ENCODE data around the gene INTS1.
A peak's percentile ranks its signal among the peaks of the same experiment; 100 is the strongest.

INTS1 gene

DNA sequence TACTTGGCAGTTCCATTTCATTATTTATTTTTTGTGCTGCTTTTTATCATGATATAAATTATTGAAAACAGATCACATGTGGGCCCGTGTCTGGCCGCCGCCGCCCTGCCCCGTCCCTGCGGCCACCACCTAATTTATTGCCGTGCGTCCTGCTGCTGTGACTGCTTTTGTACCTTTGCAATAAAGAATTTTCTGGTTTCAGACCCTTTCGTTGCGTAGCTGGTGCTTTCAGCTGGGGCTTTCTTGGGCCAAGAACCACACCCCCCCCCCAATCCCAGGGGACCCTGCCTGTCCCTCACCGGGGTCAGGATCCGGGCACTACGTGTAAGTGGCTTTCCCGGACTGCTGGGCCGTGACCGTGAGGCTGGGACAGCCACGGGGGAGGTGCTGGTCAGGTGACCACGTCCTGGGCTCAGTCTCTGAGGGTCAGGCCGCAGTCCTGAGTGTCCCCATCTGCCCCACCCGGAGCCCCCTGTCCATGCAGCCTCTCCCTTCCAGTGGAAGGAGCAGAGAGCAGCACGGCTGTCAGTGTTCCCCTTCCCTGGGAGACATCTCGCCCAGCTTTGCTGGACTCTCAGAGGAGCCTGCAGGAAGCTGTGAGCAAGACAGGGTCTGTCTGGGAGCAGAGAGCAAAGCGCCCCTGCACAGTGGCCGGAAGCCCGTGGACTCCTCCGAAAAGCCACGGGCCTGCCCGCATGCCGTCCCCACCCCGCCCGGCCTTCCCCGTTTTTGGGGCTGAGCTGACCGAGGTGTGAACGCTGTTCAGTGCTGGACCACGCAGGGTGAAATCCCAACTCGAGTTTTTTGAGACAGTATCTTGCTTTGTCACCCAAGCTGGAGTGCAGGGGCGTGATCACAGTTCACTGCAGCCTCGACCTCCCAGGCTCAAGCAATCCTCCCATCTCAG is 38.9 kb upstream of the INTS1 start:
- no peak for DNase-seq

DNA sequence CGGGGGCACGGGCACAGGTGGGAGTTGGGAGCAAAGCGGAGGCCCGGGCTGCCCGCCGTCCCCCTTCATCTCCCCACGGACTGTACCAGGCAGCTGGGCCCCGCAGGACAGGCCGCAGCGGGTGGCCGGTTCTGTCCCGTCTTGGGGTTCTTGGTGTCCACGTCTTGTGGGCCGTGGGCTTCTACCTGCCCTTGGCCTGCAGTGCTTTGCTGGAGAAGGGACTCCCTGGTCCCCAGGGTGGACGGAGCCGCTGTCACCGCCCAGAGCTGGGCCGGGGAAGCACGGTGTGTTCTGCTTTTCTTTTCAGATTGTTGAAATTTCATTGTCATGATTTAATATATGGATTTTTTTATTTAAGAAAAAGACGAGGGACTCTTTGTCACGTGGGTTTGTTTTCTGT is 38.1 kb upstream of the INTS1 start:
- no peak for DNase-seq

DNA sequence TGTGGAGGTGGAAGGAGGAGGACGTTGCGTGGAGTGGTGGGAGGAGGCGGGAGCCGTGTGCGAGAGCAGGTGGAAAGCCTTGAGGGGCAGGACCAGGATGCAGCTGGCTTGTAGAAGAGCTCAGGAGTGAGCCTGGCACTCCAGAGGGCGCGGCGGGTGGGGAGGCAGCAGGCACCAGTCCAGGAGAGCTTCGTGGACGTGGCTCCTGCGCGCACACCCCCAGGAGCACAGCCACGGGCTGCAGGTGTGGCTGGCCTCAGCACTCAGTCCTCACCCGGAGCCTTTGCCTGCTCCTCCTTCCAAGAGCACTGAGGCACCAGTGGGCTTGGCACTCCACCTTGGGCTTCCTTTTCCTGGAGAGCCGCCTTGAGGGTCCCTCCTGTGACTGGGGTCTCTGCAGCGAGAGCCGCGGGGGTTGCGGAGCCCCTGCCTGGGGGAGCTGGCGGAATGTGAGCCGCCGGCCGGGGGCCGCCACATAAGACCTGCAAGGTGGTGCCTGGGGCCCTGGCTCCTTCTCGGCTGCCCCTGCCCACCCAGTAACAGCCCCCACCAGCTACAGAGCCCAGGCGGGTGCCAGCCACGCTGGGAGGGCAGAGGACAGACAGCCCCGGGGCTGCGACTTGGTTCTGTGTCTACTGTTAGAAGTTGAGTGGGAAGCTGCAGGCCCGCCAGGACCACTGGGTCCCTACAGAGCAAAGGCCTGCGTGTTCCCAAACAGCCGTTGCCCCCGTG is 37.4 kb upstream of the INTS1 start:
- no peak for DNase-seq

DNA sequence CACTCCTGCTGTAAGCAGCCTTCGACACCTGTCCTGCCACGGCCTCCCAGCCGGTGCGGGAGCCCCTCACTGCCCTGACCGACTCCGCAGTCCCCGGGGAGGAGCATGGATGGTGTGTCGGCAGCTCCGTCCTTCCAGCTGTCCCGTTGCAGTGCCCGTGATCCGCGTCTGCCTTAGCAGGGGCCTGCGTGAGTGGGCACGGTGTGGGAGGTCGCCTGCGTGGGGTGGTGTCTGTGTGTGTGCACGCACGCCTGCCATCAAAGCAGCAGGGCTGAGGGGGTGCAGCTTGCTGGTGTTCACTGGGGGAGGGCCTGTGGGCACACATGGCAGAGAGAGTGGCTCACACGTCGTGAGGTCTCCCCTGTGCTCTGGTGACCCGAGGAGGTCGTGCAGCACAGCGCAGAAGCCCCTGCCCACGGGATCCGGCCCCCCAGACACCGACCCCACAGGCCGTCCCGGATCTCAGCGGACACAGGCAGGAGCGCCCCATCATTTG is 36.6 kb upstream of the INTS1 start:
- no peak for DNase-seq

DNA sequence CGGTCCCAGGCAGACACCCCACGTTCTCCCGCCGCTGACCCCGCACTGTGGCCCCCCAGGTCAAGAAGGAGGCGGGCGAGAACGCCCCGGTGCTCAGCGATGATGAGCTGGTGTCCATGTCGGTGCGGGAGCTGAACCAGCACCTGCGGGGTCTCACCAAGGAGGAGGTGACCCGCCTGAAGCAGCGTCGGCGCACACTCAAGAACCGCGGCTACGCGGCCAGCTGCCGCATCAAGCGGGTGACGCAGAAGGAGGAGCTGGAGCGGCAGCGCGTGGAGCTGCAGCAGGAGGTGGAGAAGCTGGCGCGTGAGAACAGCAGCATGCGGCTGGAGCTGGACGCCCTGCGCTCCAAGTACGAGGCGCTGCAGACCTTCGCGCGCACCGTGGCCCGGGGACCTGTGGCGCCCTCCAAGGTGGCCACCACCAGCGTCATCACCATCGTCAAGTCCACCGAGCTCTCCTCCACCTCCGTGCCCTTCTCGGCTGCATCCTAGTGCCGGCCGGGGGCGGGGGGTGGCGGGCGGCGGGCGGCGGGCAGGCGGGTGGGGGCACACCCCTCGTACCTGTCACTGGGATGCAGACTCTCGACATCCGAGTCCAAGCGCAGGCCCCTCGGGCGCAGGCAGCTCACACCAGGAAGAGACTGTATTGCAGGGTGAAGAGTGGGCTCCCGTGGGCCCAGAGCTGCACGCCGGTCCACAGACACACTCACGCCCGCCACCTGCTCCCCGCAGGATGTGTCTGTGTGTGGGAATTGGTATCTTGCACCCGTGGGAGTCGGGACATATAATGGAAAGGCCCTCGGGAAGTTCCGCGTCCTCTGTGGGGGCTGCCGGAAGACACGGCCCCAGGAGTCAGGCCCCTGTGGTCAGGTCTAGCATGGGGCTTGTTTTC is 35.9 kb upstream of the INTS1 start:
- no peak for DNase-seq

DNA sequence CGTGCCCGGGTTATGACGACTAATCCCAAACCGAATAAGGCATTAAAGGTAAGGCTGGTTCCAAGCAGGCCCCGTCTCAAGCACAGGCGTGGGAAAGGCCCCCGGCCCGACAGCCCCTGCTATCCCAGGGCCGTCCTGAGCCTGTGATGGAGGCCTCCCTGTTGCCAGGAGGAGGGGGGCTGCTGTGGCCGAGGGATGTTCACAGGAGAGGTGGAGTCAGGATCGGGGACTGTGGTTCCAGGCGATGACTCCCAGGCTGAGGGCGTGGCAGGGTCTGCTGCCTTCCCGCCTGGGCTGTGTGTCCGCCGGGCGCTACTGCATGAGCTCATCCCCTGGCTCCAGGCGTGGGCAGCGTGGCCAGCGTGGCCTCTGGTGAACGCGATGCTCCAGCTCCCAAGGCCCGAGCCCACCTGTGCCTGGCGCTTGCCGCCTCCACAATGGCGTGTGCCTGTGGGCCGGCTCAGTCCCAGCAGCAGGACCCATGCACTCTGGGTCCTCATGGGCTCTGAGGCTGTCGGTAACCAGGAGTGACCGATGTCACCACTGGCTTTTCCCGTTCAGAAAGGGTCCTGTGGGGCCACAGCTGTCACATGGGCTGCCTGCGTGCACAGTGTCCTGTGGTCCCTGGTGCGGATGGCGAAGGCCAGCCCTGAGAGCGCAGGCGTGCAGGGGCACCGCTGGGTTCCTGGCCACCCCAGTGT is 35.1 kb upstream of the INTS1 start:
- DNase-seq = no peak

DNA sequence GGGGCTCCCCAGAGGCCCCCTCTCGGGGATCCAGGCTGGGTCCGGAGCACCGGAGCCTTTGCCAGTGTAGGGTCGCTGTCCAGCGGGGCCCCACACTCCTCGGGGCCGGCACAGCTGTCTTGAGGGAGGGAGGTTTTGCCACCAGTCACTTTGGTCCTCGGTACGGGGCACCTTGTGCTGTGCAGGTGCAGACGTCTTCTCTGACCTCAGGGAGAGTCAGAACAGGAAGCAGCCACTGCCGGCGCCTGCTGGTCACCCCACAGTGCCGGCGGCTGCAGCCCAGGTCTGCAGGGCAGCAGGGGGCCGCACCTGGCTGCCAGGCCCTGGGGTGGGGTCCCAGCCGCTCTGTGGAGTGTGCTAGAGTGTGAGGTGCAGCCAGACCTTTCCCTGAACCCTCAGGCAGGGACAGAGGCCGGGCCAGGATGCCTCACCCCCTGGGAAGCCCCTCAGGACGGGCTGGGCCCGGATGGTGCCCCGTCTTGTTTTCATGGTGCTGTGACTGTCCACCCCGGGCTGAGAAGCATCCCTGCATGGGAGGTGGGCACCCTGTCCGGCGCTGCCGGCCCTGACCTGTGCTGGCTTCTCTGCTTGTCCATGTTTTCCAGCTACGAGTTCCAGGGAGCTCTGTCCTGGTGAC is 34.5 kb upstream of the INTS1 start:
- no peak for DNase-seq

DNA sequence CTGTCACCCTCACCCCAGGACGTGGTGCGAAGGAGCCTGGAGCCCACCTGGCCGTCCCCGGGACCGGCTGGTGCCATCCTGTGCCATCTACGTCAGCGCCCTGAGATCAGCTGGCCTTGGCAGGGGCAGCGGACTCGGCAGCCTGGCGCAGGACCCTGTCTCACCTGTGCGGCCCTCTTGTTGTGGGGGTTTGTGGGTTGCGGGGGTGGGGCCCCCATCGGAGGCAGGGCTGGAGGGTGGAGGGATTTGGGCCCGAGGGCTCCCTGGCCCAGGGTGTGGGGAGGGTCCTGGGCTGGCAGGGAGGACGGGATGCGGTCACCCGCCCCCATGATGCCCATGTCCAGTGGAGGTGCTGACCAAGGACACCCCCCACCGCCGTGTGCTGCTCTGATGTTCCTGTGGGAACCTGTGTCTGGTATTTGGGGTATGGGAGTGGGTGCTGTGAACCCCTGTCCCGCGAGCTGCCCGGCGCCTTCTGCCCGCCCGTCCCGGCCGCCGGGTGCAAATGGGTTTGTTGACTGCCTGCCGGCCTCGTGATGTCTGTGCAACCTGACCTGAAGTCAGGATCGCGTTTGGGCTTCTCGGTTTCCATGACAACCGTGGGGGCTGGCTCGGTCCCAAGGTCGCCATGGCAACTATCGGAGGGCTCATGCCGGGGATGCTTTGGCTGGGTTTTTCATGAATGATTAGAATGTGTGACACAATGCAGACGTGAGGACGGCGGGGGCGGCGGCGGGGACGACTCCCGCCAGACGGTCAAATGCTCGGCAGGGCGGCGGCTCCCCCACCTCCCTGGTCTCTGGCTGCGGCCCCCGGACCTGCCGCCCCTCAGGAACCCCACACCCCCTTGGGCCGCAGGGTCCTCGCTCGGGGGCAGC is 33.6 kb upstream of the INTS1 start:
- no peak for DNase-seq

DNA sequence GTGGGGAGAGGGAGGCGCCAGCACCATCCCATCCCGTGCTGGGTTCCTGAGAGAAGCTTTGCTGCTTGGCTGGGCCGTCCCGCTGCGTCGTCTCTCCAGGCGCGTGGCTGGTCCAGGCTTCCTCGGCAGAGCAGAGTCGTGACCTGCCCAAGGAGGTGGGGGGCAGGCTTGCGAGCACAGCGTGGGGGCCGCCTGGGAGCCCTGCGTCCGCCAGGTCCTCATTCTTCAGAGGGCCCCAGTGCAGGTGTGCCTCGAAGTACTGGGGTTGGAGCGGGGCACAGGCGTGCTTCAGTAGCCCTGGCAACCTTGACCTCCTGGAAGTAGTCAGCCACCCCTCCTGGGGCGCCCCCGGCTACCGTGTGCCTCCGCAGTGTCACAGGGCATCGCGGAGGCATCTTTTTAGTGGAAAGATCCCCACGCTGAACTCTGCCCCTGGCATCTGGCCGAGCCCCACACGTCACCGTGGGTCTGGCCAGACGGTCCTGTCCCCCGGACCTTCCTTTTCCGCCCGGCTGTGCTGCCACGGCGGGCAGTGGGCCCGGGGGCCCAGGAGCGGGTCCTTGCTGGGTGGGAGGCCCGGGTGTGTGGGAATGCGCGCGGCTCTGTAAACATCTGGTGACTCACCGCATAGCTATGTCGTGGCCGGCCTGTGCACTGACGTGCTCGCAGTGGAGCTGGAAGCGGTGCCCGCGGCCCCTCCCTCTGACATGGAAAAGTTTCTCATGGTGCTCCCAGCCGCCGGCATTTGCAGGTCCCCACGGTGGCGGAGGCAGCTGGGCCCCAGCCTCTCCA is 32.8 kb upstream of the INTS1 start:
- DNase-seq = no peak

DNA sequence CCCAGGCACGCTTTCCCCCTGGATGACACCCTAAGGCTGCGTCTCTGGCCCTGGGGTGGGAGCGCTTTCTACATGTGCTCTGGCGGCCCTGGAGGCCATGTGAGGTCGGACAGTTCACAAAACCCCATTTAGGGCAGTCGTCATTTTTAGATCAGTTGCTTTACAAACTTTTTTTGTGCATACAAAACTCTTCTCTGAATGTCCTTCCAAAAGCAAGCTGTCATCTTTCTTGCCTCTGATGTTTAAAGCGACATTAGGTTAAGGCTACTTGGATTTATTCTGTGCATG is 32.2 kb upstream of the INTS1 start:
- no peak for DNase-seq

DNA sequence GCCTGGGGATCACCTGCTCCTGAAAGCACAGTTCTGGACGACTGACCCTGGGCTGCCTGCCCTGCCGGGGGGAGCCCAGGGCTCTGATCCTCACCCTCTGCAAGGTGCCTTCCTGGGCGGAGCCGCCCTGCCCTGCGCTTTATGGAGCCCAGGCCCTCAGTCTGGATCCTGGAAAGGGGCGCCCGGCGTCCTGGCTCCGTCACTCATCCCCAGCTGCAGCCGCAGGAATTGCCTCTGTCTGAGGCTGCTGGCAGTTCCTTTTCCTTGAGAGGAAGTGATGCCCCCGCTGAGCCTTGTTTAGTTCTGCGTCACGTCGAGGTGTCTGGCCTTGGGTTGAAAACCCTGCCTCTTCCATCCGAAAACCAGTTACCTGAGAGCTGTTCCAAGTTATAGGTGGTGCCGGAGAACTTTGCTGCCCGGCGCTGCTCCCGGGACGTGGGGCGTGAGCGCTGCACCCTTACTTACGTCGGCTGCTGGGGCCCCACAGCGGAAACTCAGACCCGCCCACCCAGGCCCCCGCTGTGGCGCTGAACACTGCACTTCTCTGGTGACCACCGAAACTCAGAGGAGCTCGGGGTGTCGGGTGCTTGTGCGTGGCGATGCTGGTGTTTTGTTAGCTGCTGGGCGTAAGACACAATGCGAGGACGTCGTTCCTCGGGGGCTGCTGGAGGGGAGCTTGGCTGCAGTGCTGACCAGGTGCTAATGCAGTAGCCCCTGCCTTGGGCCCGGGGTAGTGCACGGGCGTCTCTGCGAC is 31.7 kb upstream of the INTS1 start:
- no peak for DNase-seq

DNA sequence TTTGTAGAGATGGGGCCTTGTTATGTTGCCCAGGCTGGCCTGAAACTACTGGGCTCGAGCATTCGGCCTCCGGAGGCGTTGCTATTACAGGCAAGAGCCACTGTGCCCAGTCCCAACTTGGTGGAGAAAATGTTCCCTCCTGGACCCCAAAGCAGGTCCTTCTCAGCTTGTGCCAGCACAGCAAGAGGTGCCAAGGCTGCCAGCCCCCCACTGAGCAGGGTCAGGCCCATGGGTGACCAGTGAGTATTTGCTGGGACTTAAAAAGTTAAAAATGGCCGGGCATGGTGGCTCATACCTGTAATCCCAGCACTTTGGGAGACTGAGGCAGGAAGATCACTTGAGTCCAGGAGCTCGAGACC is 30.9 kb upstream of the INTS1 start:
- no peak for DNase-seq

DNA sequence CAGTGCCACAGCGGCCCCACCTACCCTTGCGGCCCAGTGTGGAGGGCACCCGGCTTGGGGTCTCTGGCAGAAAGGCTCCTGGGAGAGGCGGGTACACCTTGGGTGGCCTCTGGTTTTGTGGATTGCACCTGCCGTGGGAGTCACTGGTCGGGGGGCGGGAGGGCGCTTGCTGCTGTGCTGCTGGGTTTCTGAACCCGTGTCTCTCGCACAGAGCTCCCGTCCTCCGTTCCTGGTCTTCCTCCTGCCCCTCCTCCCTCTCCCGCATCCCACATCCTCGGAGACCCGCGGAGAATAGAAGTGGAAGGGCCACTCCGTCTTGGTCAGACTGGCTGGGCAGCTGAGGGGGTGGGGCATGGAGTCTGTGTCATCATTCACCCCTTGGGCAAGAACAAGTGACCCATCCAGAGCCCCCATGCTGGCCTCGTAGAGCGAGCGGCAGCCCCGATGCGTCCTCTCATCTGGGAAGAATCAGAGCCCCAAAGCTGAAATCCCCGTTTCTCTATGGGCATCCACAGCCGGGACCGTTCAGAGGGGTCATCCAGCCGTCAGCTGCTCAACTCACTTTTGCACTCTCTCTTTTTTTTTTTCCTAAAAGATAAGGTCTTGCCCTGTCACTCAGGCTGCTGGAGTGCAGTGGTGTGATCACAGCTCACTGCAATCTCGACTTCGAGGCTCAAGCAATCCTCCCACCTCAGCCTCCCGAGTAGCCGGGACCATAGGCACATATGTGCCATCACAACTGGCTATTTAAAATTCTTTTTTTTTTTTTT is 30.3 kb upstream of the INTS1 start:
- DNase-seq = no peak

DNA sequence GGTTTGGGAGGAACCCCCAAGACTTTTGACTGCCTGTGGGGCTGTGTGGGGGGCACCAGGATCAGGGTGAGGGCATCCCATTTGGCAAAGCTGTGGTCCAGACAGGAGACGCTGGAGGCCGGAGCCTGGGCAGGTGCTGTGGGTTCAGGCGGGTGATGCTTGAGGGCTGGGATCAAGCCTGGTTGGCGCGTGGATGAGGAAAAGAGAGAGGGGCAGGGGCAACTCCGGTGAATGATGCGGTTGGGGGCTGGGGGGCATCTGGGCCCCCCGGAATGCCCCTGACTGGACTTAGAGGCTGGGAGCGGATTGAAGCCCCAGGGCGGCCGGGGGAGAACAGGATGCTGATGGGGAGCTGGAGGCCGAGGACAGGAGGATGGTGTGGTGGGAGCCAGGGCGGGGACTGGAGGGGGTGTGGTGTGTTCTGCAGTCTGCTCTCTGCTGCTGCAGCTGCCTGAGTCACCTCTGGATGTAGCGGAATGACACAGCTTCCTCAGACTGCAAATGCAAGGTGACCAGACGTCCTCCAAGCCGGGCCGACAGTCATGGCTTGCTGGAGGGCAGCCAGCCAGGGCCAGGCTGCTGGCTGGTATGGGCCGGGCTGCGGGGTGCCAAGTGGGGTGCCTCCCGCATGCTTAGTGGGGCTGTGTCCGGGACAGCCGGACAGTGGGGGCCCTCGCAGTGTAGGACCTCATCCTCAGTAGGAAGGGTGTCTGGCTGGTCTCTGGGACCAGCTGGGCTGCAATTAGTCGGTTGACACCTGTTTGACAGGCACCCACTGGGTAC is 29.5 kb upstream of the INTS1 start:
- DNase-seq = no peak

DNA sequence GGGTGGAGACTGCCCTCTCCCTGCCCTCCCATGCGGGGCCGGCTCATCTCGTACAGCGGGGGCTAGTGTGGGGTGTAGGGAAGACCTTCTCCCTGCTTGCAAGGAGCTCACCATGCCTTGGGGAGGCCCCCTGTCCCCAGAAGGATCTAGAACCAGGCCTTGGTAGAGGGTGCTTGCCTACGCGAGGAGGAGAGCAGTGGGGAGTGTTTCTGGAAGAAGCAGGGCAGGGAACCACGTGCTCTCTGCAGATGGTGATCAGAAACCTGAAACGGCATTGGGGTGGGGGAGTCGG is 29.0 kb upstream of the INTS1 start:
- DNase-seq = no peak

DNA sequence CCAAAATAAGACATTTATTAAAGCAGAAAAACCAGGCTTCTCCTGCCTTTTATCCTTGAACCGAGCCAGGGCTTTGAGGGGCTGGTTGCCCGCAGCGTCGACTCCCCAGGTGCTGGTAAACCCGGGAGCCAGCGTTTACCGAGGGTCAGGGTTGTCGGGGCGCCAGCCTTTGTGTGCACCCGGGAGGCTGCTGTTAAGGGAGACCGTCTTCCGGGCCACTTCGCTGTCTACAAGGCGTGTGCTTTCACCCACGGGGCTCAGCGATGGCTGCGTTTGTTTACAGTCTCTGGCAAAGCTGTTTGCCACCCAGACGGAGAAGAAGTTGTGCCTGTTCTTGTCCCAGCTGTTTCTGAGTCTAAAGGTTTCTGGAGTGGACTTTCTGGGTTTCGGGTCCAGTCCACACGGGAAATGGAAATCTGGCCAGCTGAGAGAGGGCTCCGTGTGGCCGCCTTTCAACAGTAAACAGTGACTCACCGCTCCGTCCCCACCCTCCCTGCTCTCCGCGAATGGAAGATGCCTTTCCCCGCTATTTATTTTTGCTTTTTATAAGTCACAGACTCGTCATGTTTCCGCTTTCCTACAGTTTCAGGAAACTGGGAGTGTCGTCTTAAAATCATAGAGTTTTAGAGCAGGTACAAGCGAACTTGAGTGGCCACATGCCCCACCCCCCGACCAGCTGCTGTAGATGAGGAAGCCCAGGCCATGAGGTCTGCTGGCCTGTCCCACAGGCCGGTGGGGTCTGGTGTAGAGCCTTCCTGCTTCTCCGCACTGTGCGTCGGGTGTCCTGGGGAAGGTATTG is 28.5 kb upstream of the INTS1 start:
- DNase-seq = peak; percentile 16

DNA sequence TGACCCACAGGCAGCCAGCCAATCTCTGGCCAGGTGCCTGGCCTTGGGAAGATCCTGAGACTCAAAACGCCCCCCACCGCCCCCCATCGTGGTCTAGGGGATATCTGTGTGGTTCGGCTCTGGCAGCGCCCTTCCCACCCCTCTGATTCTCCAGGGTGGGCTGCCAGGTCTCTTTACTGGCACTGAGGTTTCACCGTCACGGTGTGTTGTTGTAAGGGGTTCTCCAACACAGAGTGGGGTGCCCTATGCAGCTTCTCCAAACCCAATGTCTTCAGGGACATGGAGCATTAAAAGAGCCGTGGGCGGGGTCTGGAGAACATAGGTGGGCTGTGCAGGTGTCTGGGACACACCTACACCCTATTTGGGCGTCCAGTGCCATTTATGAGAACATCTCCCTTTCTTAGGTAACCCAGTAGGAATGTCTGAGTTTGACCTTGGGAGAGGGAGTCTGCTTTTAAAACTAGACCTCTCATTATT is 27.8 kb upstream of the INTS1 start:
- DNase-seq = no peak
